Measurements from ENCODE around the gene SMARCAL1. TPM values are rescaled to one million over a fixed set of nuclear protein-coding genes. Genes with fewer than 3 reads are reported as not detected.

Gene SMARCAL1
- total RNA-seq, 1 donor from 2014 or later = 7.4 TPM

DNA sequence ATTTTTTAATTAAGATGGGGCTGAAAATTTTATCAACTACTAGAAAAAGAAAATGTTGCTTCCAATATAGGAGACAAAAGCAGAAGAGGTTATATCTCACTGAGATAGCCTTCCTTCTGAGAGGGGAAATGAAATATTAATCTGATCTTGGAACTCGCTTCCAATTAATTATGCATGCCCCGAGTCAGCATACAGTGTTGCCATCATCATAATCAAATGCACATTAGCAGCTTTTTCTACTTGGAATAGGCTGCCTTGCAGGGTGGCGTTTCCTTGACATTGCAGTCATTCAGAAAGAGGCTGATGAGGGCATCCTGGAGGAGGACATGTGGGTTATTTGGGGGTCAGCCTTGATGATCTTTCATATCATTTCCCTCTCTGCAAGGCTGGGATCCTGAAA lies 67.9 kb downstream of the SMARCAL1 start:
- H3K36me3 ChIP-seq (ENCODE audit: control insufficient read depth, insufficient read depth, low read length) = peaks cover 2% of the 10 kb centered on the region
- no peak for DNase-seq (ENCODE audit: low read depth)
- H3K4me3 ChIP-seq (ENCODE audit: low read depth, low read length) = no peak overlapping the region
- TF ChIP-seq, protein P1, sequence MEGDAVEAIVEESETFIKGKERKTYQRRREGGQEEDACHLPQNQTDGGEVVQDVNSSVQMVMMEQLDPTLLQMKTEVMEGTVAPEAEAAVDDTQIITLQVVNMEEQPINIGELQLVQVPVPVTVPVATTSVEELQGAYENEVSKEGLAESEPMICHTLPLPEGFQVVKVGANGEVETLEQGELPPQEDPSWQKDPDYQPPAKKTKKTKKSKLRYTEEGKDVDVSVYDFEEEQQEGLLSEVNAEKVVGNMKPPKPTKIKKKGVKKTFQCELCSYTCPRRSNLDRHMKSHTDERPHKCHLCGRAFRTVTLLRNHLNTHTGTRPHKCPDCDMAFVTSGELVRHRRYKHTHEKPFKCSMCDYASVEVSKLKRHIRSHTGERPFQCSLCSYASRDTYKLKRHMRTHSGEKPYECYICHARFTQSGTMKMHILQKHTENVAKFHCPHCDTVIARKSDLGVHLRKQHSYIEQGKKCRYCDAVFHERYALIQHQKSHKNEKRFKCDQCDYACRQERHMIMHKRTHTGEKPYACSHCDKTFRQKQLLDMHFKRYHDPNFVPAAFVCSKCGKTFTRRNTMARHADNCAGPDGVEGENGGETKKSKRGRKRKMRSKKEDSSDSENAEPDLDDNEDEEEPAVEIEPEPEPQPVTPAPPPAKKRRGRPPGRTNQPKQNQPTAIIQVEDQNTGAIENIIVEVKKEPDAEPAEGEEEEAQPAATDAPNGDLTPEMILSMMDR (IDR thresholded peaks at IDR 0.05; ENCODE audit: insufficient read depth, low read length, severe bottlenecking) = no peak
- no peaks in the 10 kb centered on the region for H3K27me3 ChIP-seq (ENCODE audit: control insufficient read depth, insufficient read depth, low read length)
- no peak for FAIRE-seq

GRCh38 chr2:216482640-216483039 lies 70.4 kb downstream of the SMARCAL1 start:
- Histone ChIP-seq H3K4me3 (ENCODE audit: low read depth, low read length) (no peak overlapping the region), H3K36me3 (ENCODE audit: control insufficient read depth, insufficient read depth, low read length) (peaks cover 2% of the 10 kb centered on the region), H3K27me3 (ENCODE audit: control insufficient read depth, insufficient read depth, low read length) (no peaks in the 10 kb centered on the region)
- FAIRE-seq (no peak), DNase-seq (ENCODE audit: low read depth) (no peak)
- TF ChIP-seq, protein P1 (IDR thresholded peaks at IDR 0.05; ENCODE audit: insufficient read depth, low read length, severe bottlenecking) = no peak

DNA sequence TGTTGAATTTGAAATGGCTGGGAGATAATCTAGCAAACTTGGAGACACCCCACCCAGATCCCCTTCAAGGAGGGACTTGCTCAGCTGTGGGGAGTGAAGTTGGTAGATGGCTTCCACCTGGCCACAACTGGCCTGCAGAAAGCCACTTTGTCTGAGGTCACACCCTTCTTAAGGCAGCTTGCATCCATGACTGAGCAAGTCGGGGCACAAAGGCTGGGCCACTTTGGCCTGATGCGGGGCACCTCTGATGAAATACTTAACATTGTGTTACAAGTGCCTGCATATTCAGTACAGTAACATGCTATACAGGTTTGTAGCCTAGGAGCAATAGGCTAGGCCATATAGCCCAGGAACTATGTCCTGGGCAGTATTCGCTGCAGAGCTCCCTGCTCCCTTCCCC lies 73.0 kb downstream of the SMARCAL1 start:
- Histone ChIP-seq H3K36me3 (ENCODE audit: control insufficient read depth, insufficient read depth, low read length) (no peaks in the 10 kb centered on the region), H3K27me3 (ENCODE audit: control insufficient read depth, insufficient read depth, low read length) (no peaks in the 10 kb centered on the region), H3K4me3 (ENCODE audit: low read depth, low read length) (no peak overlapping the region)
- no peak for FAIRE-seq
- no peak for DNase-seq (ENCODE audit: low read depth)
- TF ChIP-seq, protein P1 (IDR thresholded peaks at IDR 0.05; ENCODE audit: insufficient read depth, low read length, severe bottlenecking) = no peak

- TF ChIP-seq, protein P1 (IDR thresholded peaks at IDR 0.05; ENCODE audit: insufficient read depth, low read length, severe bottlenecking) = no peak
- Histone ChIP-seq H3K4me3 (ENCODE audit: low read depth, low read length) (no peak overlapping the region), H3K27me3 (ENCODE audit: control insufficient read depth, insufficient read depth, low read length) (no peaks in the 10 kb centered on the region), H3K36me3 (ENCODE audit: control insufficient read depth, insufficient read depth, low read length) (no peaks in the 10 kb centered on the region)
- DNase-seq (ENCODE audit: low read depth) (no peak), FAIRE-seq (no peak)
Measured at GRCh38 chr2:216485745-216486144, 73.5 kb downstream of the SMARCAL1 start.

DNA sequence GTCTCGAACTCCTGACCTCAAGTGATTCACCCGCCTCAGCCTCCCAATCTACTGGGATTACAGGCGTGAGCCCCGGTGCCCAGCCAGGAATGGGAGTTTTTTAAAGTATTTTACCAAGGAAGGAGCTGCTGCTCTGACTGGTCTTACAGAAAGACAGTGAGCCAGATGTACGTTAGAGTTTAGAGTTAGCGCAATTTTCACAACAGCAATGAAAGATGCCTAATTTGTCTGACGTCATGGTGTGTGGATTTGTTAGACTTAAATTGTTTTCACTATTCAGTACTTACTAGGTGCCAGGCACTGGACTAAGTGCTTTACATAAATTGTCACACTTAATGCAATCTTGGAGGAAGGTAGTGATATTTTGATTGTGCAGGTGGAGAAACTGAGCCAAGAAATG lies 74.0 kb downstream of the SMARCAL1 start:
- Histone ChIP-seq H3K27me3 (ENCODE audit: control insufficient read depth, insufficient read depth, low read length) (no peaks in the 10 kb centered on the region), H3K36me3 (ENCODE audit: control insufficient read depth, insufficient read depth, low read length) (no peaks in the 10 kb centered on the region), H3K4me3 (ENCODE audit: low read depth, low read length) (no peak overlapping the region)
- TF ChIP-seq, protein P1 (IDR thresholded peaks at IDR 0.05; ENCODE audit: insufficient read depth, low read length, severe bottlenecking) = no peak
- no peak for DNase-seq (ENCODE audit: low read depth)
- FAIRE-seq = peak; percentile 86

GRCh38 chr2:216486708-216487107 lies 74.4 kb downstream of the SMARCAL1 start:
- DNase-seq (ENCODE audit: low read depth) (no peak), FAIRE-seq (no peak)
- H3K36me3 ChIP-seq (ENCODE audit: control insufficient read depth, insufficient read depth, low read length) = no peaks in the 10 kb centered on the region
- H3K27me3 ChIP-seq (ENCODE audit: control insufficient read depth, insufficient read depth, low read length) = no peaks in the 10 kb centered on the region
- no peak overlapping the region for H3K4me3 ChIP-seq (ENCODE audit: low read depth, low read length)
- TF ChIP-seq, protein P1 (IDR thresholded peaks at IDR 0.05; ENCODE audit: insufficient read depth, low read length, severe bottlenecking) = no peak
